IPS DF 6.9 (cell line): ENCODE data around the gene BAIAP3.

Experiments used
- DNase-seq: peaks from one replicate; pipeline ENCODE4 v3.0.0-alpha.2; 2013; ENCODE audit warnings: low read depth, low spot score
- H3K27ac ChIP-seq: one replicate; pipeline ENCODE4 v1.5.1; 2013; ENCODE audit warnings: low read length, control low read depth
- H3K27me3 ChIP-seq: 2 replicates; pipeline ENCODE4 v1.6.1; 2013; ENCODE audit warnings: mild to moderate bottlenecking, low read length; ENCODE audit not compliant: control insufficient read depth, insufficient read depth
- H3K36me3 ChIP-seq: 2 replicates; pipeline ENCODE4 v1.6.1; 2013; ENCODE audit warnings: low read length; ENCODE audit not compliant: control insufficient read depth, insufficient read depth
- H3K4me1 ChIP-seq: 2 replicates; pipeline ENCODE4 v1.6.1; 2013; ENCODE audit warnings: low read length; ENCODE audit not compliant: control insufficient read depth, insufficient read depth
- H3K4me3 ChIP-seq: 2 replicates; pipeline ENCODE4 v1.5.1; 2013; ENCODE audit warnings: mild to moderate bottlenecking, low read length
- H3K9me3 ChIP-seq: 2 replicates; pipeline ENCODE4 v1.6.1; 2013; ENCODE audit warnings: low read length, inconsistent platforms; ENCODE audit not compliant: control insufficient read depth, insufficient read depth
- WGBS: extraction: QIAGEN DNeasy Blood & Tissue Kit; methylation state at CpG from one replicate; pipeline ENCODE4 v1.1.7; 2013; ENCODE audit warnings: mixed read lengths, missing lambda C conversion rate; ENCODE audit not compliant: insufficient read length, insufficient coverage; 5-methylcytosine and 5-hydroxymethylcytosine counted together

BAIAP3 gene

DNA sequence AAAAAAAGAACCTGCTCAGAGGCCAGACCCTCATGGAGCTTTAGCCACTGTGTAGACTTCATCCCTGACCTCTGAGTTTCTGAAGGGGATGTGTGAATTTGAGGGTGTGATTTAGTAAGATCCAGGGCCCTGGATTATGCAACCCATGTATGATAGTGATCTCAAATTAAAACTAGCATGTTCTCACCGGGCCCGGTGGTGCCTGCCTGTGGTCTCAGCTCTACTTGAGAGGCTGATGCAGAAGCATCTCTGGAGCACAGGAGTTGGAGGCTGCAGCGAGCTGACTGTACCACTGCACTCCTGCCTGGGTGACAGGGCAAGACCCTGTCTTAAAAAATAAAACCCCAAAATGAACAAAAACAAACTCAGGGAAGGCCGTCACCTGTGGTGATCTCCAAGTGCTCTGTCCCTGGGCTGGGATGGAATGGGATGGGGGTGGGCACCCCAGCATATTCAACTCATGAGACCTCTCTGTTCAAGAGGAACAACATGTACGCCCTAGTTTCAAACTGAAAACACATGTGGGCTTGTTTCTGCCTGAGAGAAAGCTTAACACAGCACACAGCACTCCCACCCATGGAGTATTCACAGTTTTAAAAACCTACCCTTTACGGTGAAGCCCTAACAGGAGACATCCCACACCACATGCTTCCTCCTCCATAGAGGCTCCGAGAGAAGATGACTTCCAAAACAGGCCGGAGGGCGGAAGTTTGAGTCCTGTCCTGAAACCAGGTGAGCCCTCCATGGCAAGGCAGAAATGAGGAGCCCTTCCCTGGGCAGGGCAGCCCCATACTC, 48.4 kb downstream of the BAIAP3 start:
- H3K27ac ChIP-seq: no peak overlapping the region
- DNase-seq: no peak
- no peak overlapping the region for H3K4me3 ChIP-seq
- no peaks in the 10 kb centered on the region for H3K9me3 ChIP-seq
- H3K27me3 ChIP-seq: no peaks in the 10 kb centered on the region
- no peaks in the 10 kb centered on the region; the same call in none of the 2 replicates for H3K4me1 ChIP-seq
- no peaks in the 10 kb centered on the region for H3K36me3 ChIP-seq
- no CpG with 5 or more reads among the region's 9 CpGs for WGBS

DNA sequence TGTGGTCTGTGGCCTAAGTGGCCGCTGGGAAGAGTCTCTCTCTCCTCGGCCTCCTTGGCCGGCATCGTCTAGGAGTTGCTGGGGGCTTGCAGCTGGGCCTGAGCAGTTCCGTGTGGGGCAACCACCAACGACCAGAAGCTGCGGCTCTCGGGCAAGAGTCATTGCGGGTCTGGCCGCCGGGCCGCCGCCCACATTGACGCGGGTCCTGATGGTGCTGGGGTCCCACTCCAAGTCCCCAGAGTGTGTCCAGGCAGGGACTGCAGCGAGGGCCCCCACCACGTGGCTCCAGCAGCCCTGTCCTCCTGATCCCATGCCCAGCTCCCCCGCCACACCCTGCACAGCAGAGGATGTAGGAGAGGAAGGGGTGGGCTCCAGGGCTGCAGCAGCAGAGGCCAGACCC, 50.1 kb downstream of the BAIAP3 start:
- no peaks in the 10 kb centered on the region for H3K36me3 ChIP-seq
- no CpG with 5 or more reads among the region's 18 CpGs for WGBS

DNA sequence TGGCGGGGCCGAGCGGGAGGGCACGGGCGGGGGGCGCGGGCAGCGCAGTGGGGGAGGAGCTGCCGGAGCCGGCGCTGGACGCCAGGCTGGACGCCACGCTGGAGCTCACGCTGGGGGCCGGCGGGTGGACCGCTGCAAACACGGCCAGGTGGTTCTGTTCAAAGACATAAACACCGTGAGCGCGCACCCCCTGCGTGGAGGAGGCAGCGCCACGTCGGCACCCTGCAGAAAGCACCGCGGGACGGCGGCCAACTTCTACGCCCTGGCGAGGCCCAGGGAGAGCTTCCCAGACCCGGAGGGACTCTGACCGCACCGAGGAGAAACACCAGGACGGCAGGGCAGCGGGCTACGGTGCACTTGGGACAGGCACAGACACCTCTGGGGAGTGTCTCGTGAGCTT, 51.8 kb downstream of the BAIAP3 start:
- Histone ChIP-seq H3K4me1 (no peaks in the 10 kb centered on the region), H3K27me3 (no peaks in the 10 kb centered on the region), H3K36me3 (no peaks in the 10 kb centered on the region), H3K9me3 (no peaks in the 10 kb centered on the region), H3K27ac (no peak overlapping the region), H3K4me3 (no peak overlapping the region)
- no peak for DNase-seq
- WGBS: no CpG with 5 or more reads among the region's 39 CpGs

More for the DNA sequence above, 50.1 kb downstream of the BAIAP3 start:
- Histone ChIP-seq H3K4me3 (no peak overlapping the region), H3K9me3 (no peaks in the 10 kb centered on the region), H3K27ac (no peak overlapping the region), H3K27me3 (no peaks in the 10 kb centered on the region), H3K4me1 (no peaks in the 10 kb centered on the region; the same call in 1 of the 2 replicates)
- DNase-seq: no peak

DNA sequence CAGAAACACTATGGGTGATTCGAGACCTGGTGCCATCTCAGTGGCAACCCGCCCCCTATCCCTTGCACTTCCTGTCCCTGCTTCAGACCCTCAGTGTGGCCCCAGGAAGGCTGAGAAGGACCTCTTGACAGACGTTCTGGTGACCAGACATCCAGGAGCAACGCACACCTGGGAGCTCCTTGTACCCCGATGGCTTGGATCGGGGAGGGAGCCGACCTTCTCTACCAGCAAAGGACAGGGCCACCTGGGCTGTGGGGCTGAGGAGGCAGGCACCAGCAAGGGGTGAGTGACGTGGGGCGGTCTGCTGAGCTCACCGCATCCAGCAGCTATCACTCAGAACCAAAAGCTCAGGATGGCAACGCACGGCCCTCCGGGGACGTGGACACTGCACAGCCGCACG, 53.9 kb downstream of the BAIAP3 start:
- WGBS: no CpG with 5 or more reads among the region's 16 CpGs
- no peaks in the 10 kb centered on the region for H3K4me1 ChIP-seq
- no peak for DNase-seq
- H3K27me3 ChIP-seq: no peaks in the 10 kb centered on the region
- no peak overlapping the region for H3K27ac ChIP-seq
- no peaks in the 10 kb centered on the region for H3K9me3 ChIP-seq
- no peaks in the 10 kb centered on the region for H3K36me3 ChIP-seq
- H3K4me3 ChIP-seq: no peak overlapping the region

DNA sequence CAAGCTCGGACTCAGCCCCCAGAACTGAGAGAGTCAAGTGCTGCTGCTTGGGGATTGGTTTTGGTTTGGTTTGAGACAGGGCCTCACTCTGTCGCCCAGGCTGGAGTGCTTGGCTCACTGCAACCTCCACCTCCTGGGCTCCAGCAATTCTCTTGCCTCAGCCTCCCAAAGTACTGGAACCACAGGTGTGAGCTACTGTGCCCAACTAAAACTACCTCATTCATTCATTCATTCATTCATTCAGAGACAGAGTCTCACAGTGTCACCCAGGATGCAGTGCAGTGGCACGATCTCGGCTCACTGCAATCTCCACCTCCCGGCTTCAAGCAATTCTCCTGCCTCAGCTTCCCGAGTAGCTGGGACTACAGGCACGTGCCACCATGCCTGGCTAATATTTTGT, 56.3 kb downstream of the BAIAP3 start:
- Histone ChIP-seq H3K27me3 (no peaks in the 10 kb centered on the region), H3K9me3 (no peaks in the 10 kb centered on the region), H3K4me1 (no peaks in the 10 kb centered on the region), H3K4me3 (no peak overlapping the region), H3K36me3 (peaks cover 6% of the 10 kb centered on the region), H3K27ac (no peak overlapping the region)
- DNase-seq: no peak
- WGBS: no CpG with 5 or more reads among the region's 7 CpGs

DNA sequence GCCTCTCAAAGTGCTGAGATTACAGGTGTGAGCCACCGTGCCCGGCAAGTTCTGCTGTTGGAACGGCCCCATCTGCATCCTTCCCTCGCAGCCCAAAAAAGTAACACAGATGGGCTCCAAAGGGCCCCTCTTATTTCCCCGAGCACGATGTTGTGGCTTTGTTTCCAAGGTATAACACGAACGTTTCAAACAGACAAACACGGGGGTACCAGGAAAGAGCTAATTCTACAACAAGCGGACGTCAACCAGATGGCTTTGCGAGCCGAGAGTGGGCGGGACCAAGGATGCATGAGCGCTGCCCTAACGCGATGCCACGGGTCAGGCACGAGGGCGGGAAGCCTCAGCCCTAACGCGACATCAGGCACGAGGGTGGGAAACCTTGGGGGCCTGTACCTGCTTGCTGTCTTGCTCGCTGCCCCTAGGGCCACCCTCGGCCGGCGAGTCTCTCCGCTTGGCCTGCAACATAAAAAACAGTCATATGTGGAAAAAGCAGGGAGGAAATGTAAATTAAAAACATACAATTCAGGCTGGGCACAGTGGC, 56.9 kb downstream of the BAIAP3 start:
- no peaks in the 10 kb centered on the region for H3K27me3 ChIP-seq
- no CpG with 5 or more reads among the region's 28 CpGs for WGBS
- H3K4me1 ChIP-seq: no peaks in the 10 kb centered on the region
- H3K4me3 ChIP-seq: no peak overlapping the region
- no peak overlapping the region for H3K27ac ChIP-seq
- H3K9me3 ChIP-seq: no peaks in the 10 kb centered on the region
- peaks cover 6% of the 10 kb centered on the region for H3K36me3 ChIP-seq
- DNase-seq: no peak

DNA sequence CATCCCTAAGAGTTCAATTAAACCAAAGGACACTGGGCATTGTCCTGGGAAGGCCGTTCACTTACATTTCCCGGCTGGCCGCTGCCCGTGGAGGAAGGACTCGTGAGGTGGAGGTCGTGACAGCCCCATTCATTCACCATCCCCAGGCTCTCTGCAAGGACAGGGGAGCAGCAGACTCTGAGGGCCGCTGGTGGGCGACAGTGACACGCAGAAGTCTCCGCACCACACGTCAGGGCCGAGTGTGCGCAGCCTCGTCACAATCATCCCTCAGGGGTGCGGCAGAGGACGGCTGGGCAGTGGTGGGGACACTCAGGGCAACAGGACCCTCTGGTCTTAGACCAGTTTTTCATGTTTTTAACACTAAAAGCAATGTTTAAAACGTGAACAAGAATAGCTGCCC, 59.4 kb downstream of the BAIAP3 start:
- Histone ChIP-seq H3K27ac (no peak overlapping the region), H3K4me1 (no peaks in the 10 kb centered on the region), H3K9me3 (no peaks in the 10 kb centered on the region), H3K27me3 (no peaks in the 10 kb centered on the region), H3K4me3 (no peak overlapping the region), H3K36me3 (peaks cover 6% of the 10 kb centered on the region)
- WGBS: no CpG with 5 or more reads among the region's 17 CpGs
- no peak for DNase-seq

DNA sequence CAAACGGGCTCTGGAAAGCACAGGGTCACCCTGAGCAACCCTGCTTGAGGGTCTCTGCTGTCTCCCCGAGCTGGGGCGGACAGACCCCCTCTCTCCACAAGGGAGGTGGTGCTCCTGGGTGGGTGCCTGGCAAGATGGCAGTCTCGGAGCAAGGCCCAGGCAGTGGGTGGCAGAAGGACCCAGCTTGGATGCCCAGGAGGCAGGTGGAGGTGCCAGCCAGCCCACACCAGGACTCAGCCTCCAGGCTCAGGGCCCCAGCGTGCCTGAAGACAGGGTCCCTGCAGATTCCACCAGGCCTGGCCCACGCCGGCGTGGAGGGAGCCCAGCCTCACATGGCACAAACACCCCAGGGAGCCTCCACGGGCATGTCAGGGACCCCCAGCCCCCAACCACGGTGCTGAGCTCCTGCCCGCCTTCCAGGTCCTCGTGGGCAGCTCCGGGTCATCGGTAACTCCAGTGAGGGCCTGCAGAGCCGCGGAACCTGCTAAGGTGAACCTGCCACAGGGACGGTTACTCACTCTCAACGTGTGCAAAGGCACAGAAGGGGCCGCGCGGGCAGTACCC, 60.2 kb downstream of the BAIAP3 start:
- no peak for DNase-seq
- Histone ChIP-seq H3K9me3 (no peaks in the 10 kb centered on the region), H3K27me3 (no peaks in the 10 kb centered on the region), H3K4me1 (no peaks in the 10 kb centered on the region), H3K27ac (no peak overlapping the region), H3K4me3 (no peak overlapping the region), H3K36me3 (peaks cover 6% of the 10 kb centered on the region)
- WGBS: no CpG with 5 or more reads among the region's 21 CpGs

DNA sequence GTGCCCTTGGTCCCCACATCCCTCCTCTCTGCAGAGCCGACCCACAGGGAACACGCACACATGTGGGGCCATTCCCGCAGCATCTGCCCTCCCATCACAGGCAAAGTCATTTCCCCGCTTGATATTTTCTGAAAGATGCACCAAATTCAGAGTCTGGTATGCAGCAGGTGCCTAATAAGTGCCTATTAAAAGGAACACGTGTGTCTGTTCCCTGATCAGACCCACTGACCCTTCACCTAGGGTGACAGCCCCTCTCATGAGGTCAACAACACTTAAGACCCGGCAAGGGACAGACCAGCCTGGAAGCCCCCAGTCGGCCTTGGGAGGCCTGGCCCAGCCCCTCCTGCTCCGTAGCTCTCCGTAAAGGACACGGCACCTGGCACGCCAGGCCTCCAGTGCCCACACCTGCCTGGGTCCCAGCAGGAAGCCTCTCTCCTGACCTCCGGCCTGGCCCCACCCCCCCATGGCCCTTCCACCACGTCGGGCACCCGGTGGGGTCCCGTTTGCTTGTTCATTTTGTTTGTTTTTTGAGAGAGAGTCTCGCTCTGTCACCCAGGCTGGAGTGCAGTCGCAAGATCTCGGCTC, 61.0 kb downstream of the BAIAP3 start:
- peaks cover 13% of the 10 kb centered on the region for H3K36me3 ChIP-seq

DNA sequence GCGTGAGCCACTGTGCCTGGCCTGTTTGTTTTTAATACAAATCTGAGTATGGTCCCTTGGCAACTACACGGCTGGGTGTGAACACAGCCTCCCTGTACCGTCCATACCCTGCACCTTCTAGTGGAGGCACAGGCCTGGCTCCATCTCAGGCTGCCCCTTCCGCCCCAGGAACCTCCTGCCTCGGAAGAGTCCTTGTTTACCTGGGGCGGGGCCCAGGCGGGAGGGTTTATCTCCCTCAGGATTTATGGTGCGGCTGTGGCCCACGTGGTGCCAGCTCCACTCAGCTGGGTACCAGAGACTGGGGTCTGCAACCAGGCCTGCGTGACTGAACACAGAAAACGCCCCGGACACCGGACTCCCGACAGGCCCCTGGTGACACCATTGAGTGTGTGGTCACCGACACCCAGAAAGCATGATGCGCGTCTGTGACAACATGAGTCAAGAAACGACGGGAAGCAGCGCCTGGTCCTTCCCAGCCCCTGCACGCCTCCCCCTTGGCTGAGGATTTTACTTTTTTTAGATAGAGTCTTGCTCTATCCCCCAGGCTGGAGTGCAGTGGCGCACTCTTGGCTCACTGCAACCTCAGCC, 62.1 kb downstream of the BAIAP3 start:
- peaks cover 13% of the 10 kb centered on the region for H3K36me3 ChIP-seq

More for the DNA sequence above, 61.0 kb downstream of the BAIAP3 start:
- no peak overlapping the region for H3K27ac ChIP-seq
- no peak for DNase-seq
- H3K4me3 ChIP-seq: no peak overlapping the region
- H3K4me1 ChIP-seq: no peaks in the 10 kb centered on the region
- H3K9me3 ChIP-seq: no peaks in the 10 kb centered on the region
- WGBS: no CpG with 5 or more reads among the region's 19 CpGs
- no peaks in the 10 kb centered on the region for H3K27me3 ChIP-seq

More for the DNA sequence above, 62.1 kb downstream of the BAIAP3 start:
- H3K27ac ChIP-seq: no peak overlapping the region
- DNase-seq: no peak
- WGBS: no CpG with 5 or more reads among the region's 22 CpGs
- H3K4me1 ChIP-seq: no peaks in the 10 kb centered on the region
- H3K27me3 ChIP-seq: no peaks in the 10 kb centered on the region
- no peaks in the 10 kb centered on the region for H3K9me3 ChIP-seq
- H3K4me3 ChIP-seq: no peak overlapping the region
